ENCODE results near the gene LOC128125822. TPM values are rescaled to one million over a fixed set of nuclear protein-coding genes. Genes with fewer than 3 reads are reported as not detected.

Gene LOC128125822

GRCh38 chr6:63615590-63615989 lies 43.3 kb downstream of the LOC128125822 start:
- Histone ChIP-seq H3K18ac (ENCODE audit: low read depth, low read length) (no peak overlapping the region), H3K4ac (ENCODE audit: low read depth, low read length) (no peak overlapping the region), H3K9ac (ENCODE audit: low read depth, low read length) (no peak overlapping the region), H2BK20ac (ENCODE audit: low read depth, low read length) (no peak overlapping the region), H3K27me3 (ENCODE audit: control insufficient read depth, insufficient read depth, low read length) (peaks cover 3% of the 10 kb centered on the region), H3K56ac (ENCODE audit: extremely low read depth, insufficient read depth, low read length) (no peak overlapping the region), H3K9me3 (ENCODE audit: control insufficient read depth, insufficient read depth, low read length) (no peaks in the 10 kb centered on the region), H3K4me1 (ENCODE audit: control insufficient read depth, insufficient read depth, low read length) (no peaks in the 10 kb centered on the region), H4K8ac (ENCODE audit: low read depth in 2 of 2, low read length in 2 of 2) (no peak overlapping the region), H3K9me1 (ENCODE audit: insufficient read depth, low read length) (no peaks in the 10 kb centered on the region), H3K36me3 (ENCODE audit: control insufficient read depth, insufficient read depth, low read length) (no peaks in the 10 kb centered on the region), H2BK120ac (ENCODE audit: low read depth, low read length) (no peak overlapping the region), H2BK5ac (ENCODE audit: low read depth, low read length, poor library complexity, severe bottlenecking) (no peak overlapping the region), H2AK9ac (replicated peaks; ENCODE audit: low read depth, low read length, poor library complexity) (no peak overlapping the region), H3K14ac (replicated peaks; ENCODE audit: low read depth, low read length) (no peak overlapping the region), H4K91ac (ENCODE audit: insufficient read depth, low read depth, low read length) (no peak overlapping the region), H3K4me3 (ENCODE audit: insufficient read depth, low read depth, low read length) (no peak overlapping the region), H3K4me2 (ENCODE audit: low read depth, low read length) (no peak overlapping the region), H2AK5ac (ENCODE audit: low read depth, low read length) (no peak overlapping the region), H2AFZ (replicated peaks; ENCODE audit: low read length, poor library complexity) (no peak overlapping the region), H4K20me1 (ENCODE audit: insufficient read depth, low read length) (no peaks in the 10 kb centered on the region), H3K27ac (ENCODE audit: insufficient read depth, low read length) (no peak overlapping the region), H3K23ac (ENCODE audit: low read depth, low read length) (no peak overlapping the region), H4K5ac (ENCODE audit: low read depth, low read length) (no peak overlapping the region), H3K79me1 (ENCODE audit: low read depth in 1 of 2, low read length in 2 of 2) (no peaks in the 10 kb centered on the region), H2BK15ac (ENCODE audit: low read depth, low read length) (no peak overlapping the region)
- ChIA-PET CTCF (no interaction called here), POLR2A (ENCODE audit: unreplicated experiment) (interaction anchor here (0.7 kb wide), 1 partner anchor 9 kb away, joined by 3 read pairs; no protein-coding TSS in a partner anchor)
- dilution Hi-C loops (cut with HindIII; ENCODE audit: low sequenced_read_pairs, unreplicated experiment) (no loop called here), intact Hi-C loops (cut with micrococcal nuclease) (no loop called here), in situ Hi-C loops (cut with MboI; ENCODE audit: low sequenced_read_pairs) (no loop called here)
- DNase-seq (peak; percentile 27), ATAC-seq (ENCODE audit: low read depth) (no peak; the same call in 1 of the 2 replicates)
- no CpG with 5 or more reads among the region's 1 CpG for WGBS, 2 experiments (ENCODE audit: extremely low coverage in 2 of 2, insufficient read length in 1 of 2)
- TF ChIP-seq BHLHE40 (IDR thresholded peaks at IDR 0.05; ENCODE audit: low read depth, low read length) (no peak), CEBPB (IDR thresholded peaks at IDR 0.05; ENCODE audit: low read depth, low read length) (peak; percentile 60)
- BruUV-seq (replicated peaks) = no TSS peak

Small RNA genes within 50 kb of the gene (microRNA-seq; reads per million reads assigned to microRNA genes)
- gene AL513043.1 (ENCODE audit: insufficient read depth, insufficient read length) = not detected

Small RNA genes within 50 kb of the gene (small RNA-seq; reads per million reads assigned to genes)
- gene AL513043.1 = 0 reads per million in 5 experiments

Other genes with a start within 250 kb of the LOC128125822 start
- 53.1 and 60.0 TPM in 2 replicates for gene PTP4A1, start within 50 bp of the LOC128125822 start, total RNA-seq (2012; rRNA removed)
- gene PTP4A1, start within 50 bp of the LOC128125822 start, polyA plus RNA-seq (2012; rRNA removed) = 16.2 and 31.2 TPM in 2 replicates
- 27.8 and 46.9 TPM in 2 replicates for gene PHF3, start 63.3 kb downstream of the LOC128125822 start, total RNA-seq (2012; rRNA removed)
- 5.4 and 5.6 TPM in 2 replicates for gene PHF3, start 63.3 kb downstream of the LOC128125822 start, polyA plus RNA-seq (2012; rRNA removed)

Data from IMR-90 (cell line).